ENCODE measurements around the gene UNC80. TPM values are rescaled to one million over a fixed set of nuclear protein-coding genes. Genes with fewer than 3 reads are reported as not detected.

UNC80 gene
- total and polyA plus RNA-seq, 2 donors (not counting 3 experiments of a cell fraction or from before 2014, with no cell fraction given), result not detected

DNA sequence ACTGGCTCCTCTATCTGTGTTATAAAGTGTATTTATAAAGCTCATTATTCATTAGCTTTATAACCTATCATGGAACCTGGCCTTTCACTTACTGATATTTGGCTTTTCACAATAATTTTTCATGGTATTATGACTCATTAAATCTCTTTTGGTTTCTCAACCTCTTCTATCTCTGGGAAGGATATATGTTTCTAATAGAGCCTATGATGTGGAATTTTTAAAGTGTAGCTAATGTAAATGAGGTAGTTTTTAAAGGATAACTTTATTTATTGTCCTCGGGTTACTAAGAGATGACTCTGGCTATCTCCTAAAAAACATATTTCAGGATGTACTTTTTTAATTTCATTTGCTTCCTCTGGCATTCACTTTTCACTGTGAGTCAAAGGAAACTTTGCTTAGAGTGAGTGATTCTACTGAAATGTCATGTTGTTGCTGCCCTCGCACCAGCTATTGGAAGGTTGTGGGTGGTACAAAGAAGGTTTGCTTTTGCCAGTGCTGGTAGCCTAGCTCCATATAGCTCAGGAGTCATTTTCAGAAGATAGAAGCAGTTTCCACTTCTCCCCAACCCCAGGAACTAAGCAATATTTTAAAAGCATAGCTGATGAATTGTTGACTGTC lies 145.6 kb downstream of the UNC80 start:
- TF ChIP-seq MYC (IDR thresholded peaks at IDR 0.05; ENCODE audit: low read depth, low read length), result no peak
- TF ChIP-seq POLR2A (IDR thresholded peaks at IDR 0.05; ENCODE audit: low read depth, low read length), result no peak
- no peak for TF ChIP-seq FOS (IDR thresholded peaks at IDR 0.05; ENCODE audit: borderline replicate concordance, insufficient read depth, low read length)
- TF ChIP-seq JUN (IDR thresholded peaks at IDR 0.05; ENCODE audit: borderline replicate concordance, insufficient read depth, insufficient read length, low read depth), result no peak
- TF ChIP-seq EZH2 (IDR thresholded peaks at IDR 0.05; ENCODE audit: borderline replicate concordance, low read depth, low read length, severe bottlenecking), result no peak
- TF ChIP-seq GATA2 (IDR thresholded peaks at IDR 0.05; ENCODE audit: insufficient read depth, insufficient read length, low read depth, low read length), result no peak
- TF ChIP-seq POLR2AphosphoS5 (IDR thresholded peaks at IDR 0.05; ENCODE audit: insufficient read depth, low read depth, low read length), result no peak
- TF ChIP-seq, protein P1, sequence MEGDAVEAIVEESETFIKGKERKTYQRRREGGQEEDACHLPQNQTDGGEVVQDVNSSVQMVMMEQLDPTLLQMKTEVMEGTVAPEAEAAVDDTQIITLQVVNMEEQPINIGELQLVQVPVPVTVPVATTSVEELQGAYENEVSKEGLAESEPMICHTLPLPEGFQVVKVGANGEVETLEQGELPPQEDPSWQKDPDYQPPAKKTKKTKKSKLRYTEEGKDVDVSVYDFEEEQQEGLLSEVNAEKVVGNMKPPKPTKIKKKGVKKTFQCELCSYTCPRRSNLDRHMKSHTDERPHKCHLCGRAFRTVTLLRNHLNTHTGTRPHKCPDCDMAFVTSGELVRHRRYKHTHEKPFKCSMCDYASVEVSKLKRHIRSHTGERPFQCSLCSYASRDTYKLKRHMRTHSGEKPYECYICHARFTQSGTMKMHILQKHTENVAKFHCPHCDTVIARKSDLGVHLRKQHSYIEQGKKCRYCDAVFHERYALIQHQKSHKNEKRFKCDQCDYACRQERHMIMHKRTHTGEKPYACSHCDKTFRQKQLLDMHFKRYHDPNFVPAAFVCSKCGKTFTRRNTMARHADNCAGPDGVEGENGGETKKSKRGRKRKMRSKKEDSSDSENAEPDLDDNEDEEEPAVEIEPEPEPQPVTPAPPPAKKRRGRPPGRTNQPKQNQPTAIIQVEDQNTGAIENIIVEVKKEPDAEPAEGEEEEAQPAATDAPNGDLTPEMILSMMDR (IDR thresholded peaks at IDR 0.05; ENCODE audit: extremely low read depth in 1 of 2, insufficient read depth in 1 of 2, low read depth in 1 of 2, low read length in 2 of 2), result no peak
- TF ChIP-seq, protein P2, sequence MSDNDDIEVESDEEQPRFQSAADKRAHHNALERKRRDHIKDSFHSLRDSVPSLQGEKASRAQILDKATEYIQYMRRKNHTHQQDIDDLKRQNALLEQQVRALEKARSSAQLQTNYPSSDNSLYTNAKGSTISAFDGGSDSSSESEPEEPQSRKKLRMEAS (IDR thresholded peaks at IDR 0.05; ENCODE audit: insufficient read depth, insufficient read length), result no peak
- FAIRE-seq (no peak), DNase-seq (ENCODE audit: low read depth, low spot score) (no peak)
- ChIA-PET CTCF (interaction anchor here (0.7 to 1.3 kb wide), 3 partner anchors 44 to 594 kb away, joined by 3 to 4 read pairs (median 3); no protein-coding TSS in a partner anchor), POLR2A (no interaction called here)
- no peak overlapping the region for H2AFZ ChIP-seq (ENCODE audit: low read depth, low read length)
- dilution Hi-C loops (cut with MboI; ENCODE audit: extremely low pct_ligation_motif_present, low sequenced_read_pairs), result no loop called here
- no peak overlapping the region for H3K9ac ChIP-seq (replicated peaks; ENCODE audit: extremely low read depth, insufficient read depth, low read length)
- intact Hi-C loops (cut with micrococcal nuclease), result no loop called here
- no peaks in the 10 kb centered on the region for H3K27me3 ChIP-seq (ENCODE audit: control insufficient read depth in 2 of 2, insufficient read depth in 2 of 2, low read length in 2 of 2)
- H3K27ac ChIP-seq (ENCODE audit: insufficient read depth, low read depth, low read length), result no peak overlapping the region
- no peaks in the 10 kb centered on the region for H3K9me1 ChIP-seq (replicated peaks; ENCODE audit: control insufficient read depth, extremely low read depth, insufficient read depth, low read length)
- no peaks in the 10 kb centered on the region for H3K36me3 ChIP-seq (ENCODE audit: control insufficient read depth in 2 of 2, extremely low read depth in 1 of 2, insufficient read depth in 2 of 2, low read length in 2 of 2)
- BruUV-seq (replicated peaks), result no TSS peak
- no peaks in the 10 kb centered on the region for H3K4me1 ChIP-seq (ENCODE audit: control insufficient read depth, extremely low read depth, insufficient read depth, low read length)
- H3K4me3 ChIP-seq (replicated peaks in 1 of 3; ENCODE audit: insufficient read depth in 1 of 3, low read depth in 1 of 3, low read length in 3 of 3), result no peak overlapping the region
- no peak overlapping the region for H3K4me2 ChIP-seq (ENCODE audit: insufficient read depth, low read length)
- no peaks in the 10 kb centered on the region for H4K20me1 ChIP-seq (replicated peaks; ENCODE audit: control insufficient read depth, extremely low read depth, insufficient read depth, low read length)
- H3K79me2 ChIP-seq (ENCODE audit: control insufficient read depth, insufficient read depth, low read length), result no peaks in the 10 kb centered on the region
- no peaks in the 10 kb centered on the region for H3K9me3 ChIP-seq (replicated peaks; ENCODE audit: control insufficient read depth, insufficient read depth, low read length)

Data from endothelial cell of umbilical vein (primary cell).